Measurements from ENCODE around the gene PITPNM1.

PITPNM1 gene

GRCh38 chr11:67463680-67464410 is 41.3 kb downstream of the PITPNM1 start:
- no peak for DNase-seq

GRCh38 chr11:67463186-67463585 is 42.0 kb downstream of the PITPNM1 start:
- DNase-seq, result no peak

GRCh38 chr11:67458266-67458665 is 46.9 kb downstream of the PITPNM1 start:
- DNase-seq, result no peak

- DNase-seq, result no peak
Observed at GRCh38 chr11:67457453-67457852, 47.7 kb downstream of the PITPNM1 start.

- DNase-seq, result no peak
Observed at GRCh38 chr11:67456068-67456705, 49.0 kb downstream of the PITPNM1 start.

- no peak for DNase-seq
Observed at GRCh38 chr11:67455054-67455453, 50.1 kb downstream of the PITPNM1 start, which contains the start of gene CABP4. Gene CABP4 (plus strand): TSS chr11:67455354. CDS start chr11:67455424, 70 bp downstream.

- no peak for DNase-seq
Observed at GRCh38 chr11:67453816-67454732, 51.1 kb downstream of the PITPNM1 start.

- no peak for DNase-seq
Observed at GRCh38 chr11:67452141-67452952, 52.8 kb downstream of the PITPNM1 start, which contains the start of gene GPR152. Gene GPR152 (minus strand): TSS chr11:67452729. CDS start chr11:67452724, 5 bp downstream.

GRCh38 chr11:67451658-67451976 is 53.5 kb downstream of the PITPNM1 start:
- no peak for DNase-seq

- DNase-seq, result no peak
Observed at GRCh38 chr11:67450796-67451657, 54.1 kb downstream of the PITPNM1 start.

GRCh38 chr11:67449116-67449844 is 55.9 kb downstream of the PITPNM1 start:
- no peak for DNase-seq

- no peak for DNase-seq
Observed at GRCh38 chr11:67448220-67448609, 56.9 kb downstream of the PITPNM1 start.

GRCh38 chr11:67445515-67445914 is 59.6 kb downstream of the PITPNM1 start:
- DNase-seq, result no peak

GRCh38 chr11:67442504-67443404 is 62.4 kb downstream of the PITPNM1 start:
- DNase-seq, result no peak

All from NCI-H2171 treated with DMSO at 0.1 percent for 48 hours (cell line).